H9 (cell line): ENCODE measurements around the gene MVD. TPM values are rescaled to one million over a fixed set of nuclear protein-coding genes. Genes with fewer than 3 reads are reported as not detected.

Experiments used
- DNase-seq: peaks from one replicate; pipeline ENCODE4 v3.0.0-alpha.2; 2017
- H2AFZ ChIP-seq: one replicate; pipeline ENCODE4 v1.6.1; 2013; ENCODE audit warnings: mild to moderate bottlenecking, low read length, control low read depth, moderate library complexity
- H2AK5ac ChIP-seq: 2 replicates; pipeline ENCODE4 v1.6.1; 2013; ENCODE audit warnings: low read length, control low read depth, mixed read lengths; ENCODE audit not compliant: insufficient read length
- H2BK120ac ChIP-seq: one replicate; pipeline ENCODE4 v1.6.1; 2013; ENCODE audit warnings: low read depth, mild to moderate bottlenecking, low read length, control low read depth, inconsistent platforms; ENCODE audit not compliant: poor library complexity, severe bottlenecking
- H2BK12ac ChIP-seq: 2 replicates; pipeline ENCODE4 v1.6.1; 2013; ENCODE audit warnings: low read length, control low read depth, mixed read lengths, low read depth; ENCODE audit not compliant: insufficient read length
- H2BK15ac ChIP-seq: 2 replicates; pipeline ENCODE4 v1.6.1; 2013; ENCODE audit warnings: low read depth, low read length, control low read depth
- H2BK20ac ChIP-seq: one replicate; pipeline ENCODE4 v1.6.1; 2013; ENCODE audit warnings: low read depth, mild to moderate bottlenecking, low read length, control low read depth, inconsistent platforms; ENCODE audit not compliant: poor library complexity, severe bottlenecking
- H2BK5ac ChIP-seq: 2 replicates; pipeline ENCODE4 v1.6.1; 2013; ENCODE audit warnings: low read length, control low read depth, mixed read lengths; ENCODE audit not compliant: insufficient read length
- H3K14ac ChIP-seq: 2 replicates; pipeline ENCODE4 v1.6.1; 2013; ENCODE audit warnings: low read length, control low read depth; ENCODE audit not compliant: insufficient read depth
- H3K18ac ChIP-seq: 2 replicates; pipeline ENCODE4 v1.6.1; 2013; ENCODE audit warnings: low read depth, mild to moderate bottlenecking, mixed read lengths, low read length, control low read depth; ENCODE audit not compliant: insufficient read length
- H3K23ac ChIP-seq: 2 replicates; pipeline ENCODE4 v1.6.1; 2013; ENCODE audit warnings: low read length, control low read depth, mixed read lengths, low read depth; ENCODE audit not compliant: insufficient read length
- H3K23me2 ChIP-seq: 2 replicates; pipeline ENCODE4 v1.6.1; 2013; ENCODE audit warnings: low read depth, mild to moderate bottlenecking, mixed read lengths, low read length, control low read depth; ENCODE audit not compliant: insufficient read length, poor library complexity, severe bottlenecking
- H3K27ac ChIP-seq: 2 replicates; pipeline ENCODE4 v1.5.1; 2013; ENCODE audit warnings: low read length, control low read depth, mixed read lengths, low read depth; ENCODE audit not compliant: insufficient read length
- H3K27me3 ChIP-seq: 2 replicates; pipeline ENCODE4 v1.6.1; 2013; ENCODE audit warnings: low read length, control low read depth, inconsistent platforms; ENCODE audit not compliant: insufficient read depth
- H3K4ac ChIP-seq: 2 replicates; pipeline ENCODE4 v1.6.1; 2013; ENCODE audit warnings: low read depth, mild to moderate bottlenecking, control low read depth, inconsistent platforms, low read length, moderate library complexity
- H3K4me1 ChIP-seq: 2 replicates; pipeline ENCODE4 v1.6.1; 2013; ENCODE audit warnings: low read length, control low read depth, inconsistent platforms; ENCODE audit not compliant: insufficient read depth
- H3K4me2 ChIP-seq: 2 replicates; pipeline ENCODE4 v1.6.1; 2013; ENCODE audit warnings: low read length, control low read depth, mixed read lengths; ENCODE audit not compliant: insufficient read length, insufficient read depth
- H3K56ac ChIP-seq: 2 replicates; pipeline ENCODE4 v1.6.1; 2013; ENCODE audit warnings: low read depth, mild to moderate bottlenecking, mixed read lengths, low read length, control low read depth; ENCODE audit not compliant: insufficient read length
- H3K79me1 ChIP-seq: 2 replicates; pipeline ENCODE4 v1.6.1; 2013; ENCODE audit warnings: low read depth, mild to moderate bottlenecking, moderate library complexity, low read length, control low read depth, inconsistent platforms; ENCODE audit not compliant: insufficient read depth, poor library complexity, severe bottlenecking
- H3K79me2 ChIP-seq: 2 replicates; pipeline ENCODE4 v1.6.1; 2013; ENCODE audit warnings: low read length, control low read depth, inconsistent platforms; ENCODE audit not compliant: insufficient read depth
- H3K9ac ChIP-seq: 2 replicates; pipeline ENCODE4 v1.6.1; 2013; ENCODE audit warnings: low read length, control low read depth, mixed read lengths; ENCODE audit not compliant: insufficient read length; ENCODE audit errors: extremely low read depth
- H3K9me3 ChIP-seq: one replicate; pipeline ENCODE4 v1.6.1; 2013; ENCODE audit warnings: low read depth, low read length, inconsistent platforms; ENCODE audit not compliant: control insufficient read depth
- H3T11ph ChIP-seq: one replicate; pipeline ENCODE4 v1.6.1; 2013; ENCODE audit warnings: mild to moderate bottlenecking, low read length, control low read depth, inconsistent platforms
- H4K20me1 ChIP-seq: one replicate; pipeline ENCODE4 v1.6.1; 2013; ENCODE audit not compliant: control insufficient read depth, insufficient read length, insufficient read depth
- H4K5ac ChIP-seq: 2 replicates; pipeline ENCODE4 v1.6.1; 2013; ENCODE audit warnings: low read depth, mild to moderate bottlenecking, mixed read lengths, low read length, control low read depth; ENCODE audit not compliant: insufficient read length
- H4K8ac ChIP-seq: replicated peaks from 2 replicates; pipeline ENCODE4 v1.6.1; 2013; ENCODE audit warnings: low read length, control low read depth, mixed read lengths, low read depth; ENCODE audit not compliant: insufficient read length
- H4K91ac ChIP-seq: 2 replicates; pipeline ENCODE4 v1.6.1; 2013; ENCODE audit warnings: low read depth, mild to moderate bottlenecking, moderate library complexity, mixed read lengths, low read length, control low read depth; ENCODE audit not compliant: insufficient read length
- H3K27ac Mint-ChIP-seq, 3 experiments: 2 replicates in 2 of 3; 3 replicates in 1 of 3; pipeline ENCODE4 v1.8.0; 2020 to 2021; ENCODE audit warnings: mixed read lengths in 3 of 3, mild to moderate bottlenecking in 1 of 3, moderate library complexity in 1 of 3
- H3K27me3 Mint-ChIP-seq: 2 replicates; pipeline ENCODE4 v1.8.0; 2021; ENCODE audit warnings: low read depth, mild to moderate bottlenecking, moderate library complexity, mixed read lengths
- H3K36me3 Mint-ChIP-seq, 3 experiments: 2 replicates in 2 of 3; 3 replicates in 1 of 3; pipeline ENCODE4 v1.8.0; 2020 to 2021; ENCODE audit warnings: low read depth in 3 of 3, mixed read lengths in 3 of 3; ENCODE audit not compliant: insufficient read depth in 1 of 3
- H3K4me1 Mint-ChIP-seq, 2 experiments: 2 replicates each; pipeline ENCODE4 v1.8.0; 2020; ENCODE audit warnings: mixed read lengths in 2 of 2
- H3K4me3 Mint-ChIP-seq, 2 experiments: 2 replicates in 1 of 2; 3 replicates in 1 of 2; pipeline ENCODE4 v1.8.0; 2020 to 2021; ENCODE audit warnings: mild to moderate bottlenecking in 2 of 2, mixed read lengths in 2 of 2, moderate library complexity in 1 of 2
- H3K9me3 Mint-ChIP-seq, 2 experiments: 2 replicates in 1 of 2; 3 replicates in 1 of 2; pipeline ENCODE4 v1.8.0; 2020; ENCODE audit warnings: mild to moderate bottlenecking in 2 of 2, mixed read lengths in 2 of 2, moderate library complexity in 1 of 2
- CTCF ChIP-seq: fragments of 200-600 bp; sonication (generic); conservative IDR thresholded peaks from 3 replicates; pipeline ENCODE4 v1.8.0; 2021; ENCODE audit warnings: antibody characterized with exemption, mild to moderate bottlenecking
- WGBS: extraction: QIAGEN DNeasy Blood & Tissue Kit; methylation state at CpG from one replicate; pipeline ENCODE4 v1.1.7; 2013; ENCODE audit warnings: missing lambda C conversion rate, low lambda C conversion rate, mixed read lengths; ENCODE audit not compliant: insufficient read length; ENCODE audit errors: extremely low coverage; 5-methylcytosine and 5-hydroxymethylcytosine counted together
- total RNA-seq: library from RNA; stranded (reverse); gene quantifications from 2 replicates; pipeline ENCODE4 v1.2.1, GENCODE V29; 2021

Gene MVD
- total RNA-seq, 1 experiment from 2014 or later, result 53.2 TPM

DNA sequence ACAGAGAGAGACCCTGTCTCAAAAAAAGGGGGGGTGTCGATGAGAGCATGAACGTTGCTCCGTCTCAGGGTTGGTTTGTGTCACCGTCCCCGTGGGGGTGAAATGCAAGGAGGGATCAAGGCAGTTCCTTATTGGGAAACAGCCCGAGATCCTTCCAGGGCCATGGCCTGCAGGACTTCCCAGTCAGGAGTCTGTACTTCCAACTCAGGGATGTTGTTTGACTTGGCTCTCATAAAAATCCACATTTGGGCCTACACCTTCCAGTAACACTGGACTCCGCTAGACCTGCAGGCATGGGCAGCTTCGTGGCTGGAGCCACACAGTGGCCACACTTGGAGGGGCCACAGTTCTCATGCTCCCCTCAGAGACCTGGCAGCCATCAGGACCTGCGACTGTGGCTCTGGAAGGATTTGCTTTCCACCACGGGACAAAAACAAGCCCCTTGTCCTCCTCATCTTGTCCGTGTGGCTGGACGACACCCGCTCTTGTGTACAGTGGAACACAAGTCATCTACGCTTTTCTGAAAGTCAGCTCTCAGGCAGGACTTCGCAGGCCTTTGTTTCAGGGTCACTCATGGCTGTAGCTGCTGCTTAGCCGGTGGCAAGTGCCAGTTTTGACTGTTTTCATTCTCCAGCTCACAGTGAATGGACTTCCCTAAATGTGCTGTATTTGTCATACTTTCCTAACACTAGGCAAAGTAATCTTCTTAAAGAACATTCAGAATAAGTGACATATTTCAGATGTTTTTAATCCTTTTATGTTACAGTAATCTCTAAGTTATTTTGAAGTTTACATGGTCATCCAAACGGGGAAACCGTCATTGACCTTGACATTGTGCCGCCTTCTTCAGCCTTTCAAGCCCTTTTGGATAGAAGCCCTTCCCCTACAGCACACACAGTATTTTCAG lies 48.7 kb downstream of the MVD start:
- Histone ChIP-seq H2AK5ac (no peak overlapping the region), H3K79me2 (no peaks in the 10 kb centered on the region; the same call in 1 of the 2 replicates), H4K91ac (no peak overlapping the region), H3K27ac (no peak overlapping the region), H2BK15ac (no peak overlapping the region), H3K9ac (no peak overlapping the region), H3T11ph (no peak overlapping the region), H2BK5ac (no peak overlapping the region), H4K5ac (no peak overlapping the region), H3K14ac (no peak overlapping the region), H3K18ac (no peak overlapping the region), H3K56ac (no peak overlapping the region), H3K23me2 (no peaks in the 10 kb centered on the region), H2BK12ac (no peak overlapping the region), H2BK120ac (no peak overlapping the region), H3K9me3 (no peaks in the 10 kb centered on the region), H3K23ac (no peak overlapping the region), H4K8ac (no peak overlapping the region), H3K79me1 (no peaks in the 10 kb centered on the region), H4K20me1 (no peaks in the 10 kb centered on the region), H2BK20ac (no peak overlapping the region), H3K4me1 (no peaks in the 10 kb centered on the region; the same call in 1 of the 2 replicates), H3K27me3 (no peaks in the 10 kb centered on the region), H2AFZ (no peak overlapping the region), H3K4ac (no peak overlapping the region), H3K4me2 (no peak overlapping the region)
- H3K27ac Mint-ChIP-seq, result no peak overlapping the region
- no peak for DNase-seq
- no peak for TF ChIP-seq CTCF
- WGBS, result no CpG with 5 or more reads among the region's 19 CpGs
- H3K36me3 Mint-ChIP-seq, result peaks cover 18 to 58% (median 36%) of the 10 kb centered on the region in 3 experiments
- H3K4me1 Mint-ChIP-seq, result peaks cover 6 to 36% of the 10 kb centered on the region in 2 experiments
- no peaks in the 10 kb centered on the region for H3K27me3 Mint-ChIP-seq
- no peaks in the 10 kb centered on the region for H3K9me3 Mint-ChIP-seq
- H3K4me3 Mint-ChIP-seq, result no peak overlapping the region
